ENCODE measurements around the gene OSTM1.

The OSTM1 gene

GRCh38 chr6:108100003-108100402 is 25.5 kb upstream of the OSTM1 start:
- no peak for DNase-seq

GRCh38 chr6:108097882-108098281 is 23.3 kb upstream of the OSTM1 start:
- no peak for DNase-seq

- no peak for DNase-seq
These were observed 19.3 kb upstream of the OSTM1 start for GRCh38 chr6:108093781-108094300.

DNA sequence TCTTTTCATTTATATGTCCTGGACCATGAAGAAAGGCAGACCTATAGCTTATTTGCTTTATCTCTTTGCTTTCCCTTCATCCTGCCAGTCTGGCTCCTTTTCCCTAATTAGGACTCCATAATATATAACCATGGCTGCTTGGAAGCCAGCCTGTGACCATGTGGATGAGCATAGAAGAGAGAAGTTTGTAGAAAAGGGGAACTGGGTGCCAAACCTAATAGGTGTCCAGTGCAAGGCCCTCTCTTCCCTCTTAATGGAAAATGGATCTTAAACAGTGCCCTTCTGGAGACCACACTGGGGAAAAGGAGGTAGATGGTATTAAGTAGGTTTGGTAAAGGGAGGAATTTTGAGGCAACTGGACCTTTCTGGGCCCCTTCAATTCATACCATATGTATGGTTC is 16.7 kb upstream of the OSTM1 start:
- no peak for DNase-seq

DNA sequence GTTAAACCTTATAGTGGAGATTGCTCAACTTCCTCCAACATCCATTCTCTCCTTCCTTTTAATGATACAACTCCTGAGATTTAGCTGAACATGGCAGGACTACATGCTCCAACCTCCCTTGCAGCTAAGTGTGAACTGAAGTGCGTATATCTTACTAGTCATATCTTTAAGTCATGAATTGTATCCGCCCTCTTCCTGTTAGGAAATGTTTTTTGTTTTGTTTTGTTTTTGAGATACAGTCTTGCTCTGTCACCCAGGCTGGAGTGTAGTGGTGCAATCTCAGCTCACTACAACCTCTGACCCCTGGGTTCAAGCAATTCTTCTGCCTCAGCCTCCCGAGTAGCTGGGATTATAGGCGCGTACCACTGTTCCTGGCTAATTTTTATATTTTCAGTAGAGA is 8.8 kb upstream of the OSTM1 start:
- DNase-seq = no peak

- no peak for DNase-seq
These were observed 8.0 kb upstream of the OSTM1 start for GRCh38 chr6:108082539-108082938.

DNA sequence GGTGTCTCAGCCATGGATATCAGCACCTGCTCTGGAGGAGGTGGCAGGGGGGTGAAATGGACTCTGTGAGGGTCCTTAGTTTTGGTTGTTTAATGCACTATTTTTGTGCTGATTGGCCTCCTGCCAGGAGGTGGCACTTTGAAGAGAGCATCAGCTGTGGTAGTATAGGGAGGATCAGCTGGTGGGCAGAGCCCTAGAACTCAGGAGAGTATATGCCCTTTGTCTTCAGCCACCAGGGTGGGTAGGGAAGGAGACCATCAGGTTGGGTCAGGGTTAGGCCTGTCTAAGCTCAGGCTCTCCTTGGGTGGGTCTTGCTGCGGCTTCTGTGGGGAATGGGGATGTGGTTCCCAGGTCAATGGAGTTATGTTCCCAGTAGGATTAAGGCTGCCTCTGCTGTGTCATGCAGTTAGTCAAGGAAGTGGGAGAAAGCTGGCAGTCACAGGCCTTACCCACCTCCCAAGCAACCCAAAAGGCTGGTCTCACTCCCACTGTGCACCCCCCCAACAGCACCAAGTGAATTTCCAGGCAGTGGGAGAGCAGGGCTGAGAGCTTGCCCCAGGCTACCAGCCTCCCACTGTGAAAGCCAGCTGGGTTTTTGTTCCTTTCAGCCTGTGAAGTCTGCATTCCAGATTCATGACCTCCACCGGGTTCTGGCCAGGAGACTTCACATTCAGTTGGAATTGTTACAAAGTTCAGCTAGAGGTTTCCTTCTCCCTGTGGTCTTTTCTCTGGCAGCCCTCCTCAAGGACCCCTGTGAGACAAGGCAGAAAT is 5.7 kb upstream of the OSTM1 start:
- DNase-seq = no peak

DNA sequence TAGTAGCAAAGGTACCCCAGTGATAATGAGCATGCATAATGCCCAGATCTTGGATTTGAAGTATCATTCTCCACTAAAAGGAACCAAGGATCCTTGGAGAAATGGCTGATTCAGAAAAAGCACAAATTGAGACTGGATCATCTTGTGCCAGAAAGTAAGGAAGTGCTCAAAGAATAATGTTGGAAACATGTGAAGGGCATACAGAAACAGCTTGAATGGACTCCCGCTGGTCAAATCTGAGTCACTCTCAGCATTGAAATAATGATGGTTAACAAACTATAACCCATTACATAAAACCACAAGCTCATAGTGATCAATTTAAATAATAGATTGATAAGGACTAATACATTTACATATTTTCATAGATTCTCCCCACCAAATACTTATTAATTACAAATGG is 3.6 kb upstream of the OSTM1 start:
- DNase-seq = no peak

DNA sequence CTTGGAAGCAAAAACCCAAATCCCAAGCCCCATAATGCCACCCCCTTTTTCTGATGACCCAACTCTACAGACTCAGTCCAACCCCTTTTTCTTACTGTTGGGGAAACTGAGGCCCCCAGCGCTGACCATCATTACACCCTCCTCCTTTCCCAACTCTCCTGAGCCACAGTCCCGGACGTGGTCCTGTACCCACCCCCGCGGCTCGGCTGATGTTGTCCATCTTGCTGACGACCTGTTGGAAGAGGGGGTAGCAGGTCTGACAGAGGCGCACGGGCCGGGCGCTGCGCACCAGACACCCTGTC is 533 bp downstream of the OSTM1 start:
- no peak for DNase-seq

GRCh38 chr6:108071736-108072276 is 2.7 kb downstream of the OSTM1 start:
- no peak for DNase-seq

DNA sequence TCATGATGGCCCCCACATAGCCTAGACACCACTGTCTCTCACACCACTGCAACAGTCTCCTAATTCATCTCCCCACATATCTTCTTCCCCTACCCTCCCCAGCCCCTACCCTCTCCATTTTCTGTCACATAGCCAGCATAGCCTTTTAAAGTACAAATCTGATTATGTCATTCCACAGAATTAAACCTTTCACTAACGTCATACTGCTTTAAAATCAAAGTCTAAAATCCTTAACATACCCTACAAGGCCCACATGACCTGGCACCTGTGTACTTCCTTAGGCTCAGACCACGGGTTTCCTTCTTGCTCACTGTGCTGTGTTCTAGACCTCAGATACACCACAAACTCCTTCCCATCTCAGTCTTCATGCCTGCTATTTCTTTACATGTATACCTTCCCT is 5.9 kb downstream of the OSTM1 start:
- no peak for DNase-seq

DNA sequence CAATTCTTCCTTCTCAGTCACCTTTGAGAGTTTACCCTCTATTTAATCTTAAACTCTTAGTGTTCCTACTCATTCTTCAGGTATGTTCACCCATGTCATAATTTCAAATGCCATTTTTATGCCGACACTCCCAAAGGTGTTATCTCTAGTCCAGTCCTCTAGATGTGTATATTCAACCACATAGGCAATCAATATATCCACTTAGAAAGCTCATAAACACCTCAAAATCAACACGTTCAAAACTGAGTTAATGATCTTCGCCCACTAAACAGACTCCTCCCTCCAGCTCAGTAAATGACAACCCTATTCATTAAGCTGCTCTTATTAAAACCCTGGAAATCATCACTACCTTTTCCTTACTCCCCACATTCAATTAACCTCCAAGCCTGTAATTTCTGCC is 6.4 kb downstream of the OSTM1 start:
- DNase-seq = no peak

GRCh38 chr6:108052706-108053105 is 21.8 kb downstream of the OSTM1 start:
- DNase-seq = no peak

- no peak for DNase-seq
These were observed 23.1 kb downstream of the OSTM1 start for GRCh38 chr6:108051481-108051880.

GRCh38 chr6:108039681-108040080 is 34.9 kb downstream of the OSTM1 start:
- no peak for DNase-seq

DNA sequence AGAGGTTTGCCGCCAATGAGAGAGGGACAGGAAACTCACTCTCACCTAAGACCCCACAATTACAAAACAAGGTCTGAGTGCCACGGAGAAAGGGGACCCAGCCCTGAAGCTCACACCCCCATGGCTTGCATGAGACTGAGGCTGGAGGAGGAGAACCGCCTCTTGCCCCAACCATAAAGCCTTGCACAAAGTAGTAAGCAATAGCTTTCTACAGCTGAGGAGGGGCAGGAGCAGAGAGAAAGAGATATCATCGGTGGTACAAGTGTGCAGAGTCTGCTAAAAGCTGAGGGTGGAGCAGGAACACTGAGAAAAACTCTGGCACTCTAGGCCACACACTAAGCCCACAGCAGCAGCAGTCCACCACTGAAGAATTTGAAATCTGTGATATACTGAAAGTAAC is 37.7 kb downstream of the OSTM1 start:
- DNase-seq = no peak

DNA sequence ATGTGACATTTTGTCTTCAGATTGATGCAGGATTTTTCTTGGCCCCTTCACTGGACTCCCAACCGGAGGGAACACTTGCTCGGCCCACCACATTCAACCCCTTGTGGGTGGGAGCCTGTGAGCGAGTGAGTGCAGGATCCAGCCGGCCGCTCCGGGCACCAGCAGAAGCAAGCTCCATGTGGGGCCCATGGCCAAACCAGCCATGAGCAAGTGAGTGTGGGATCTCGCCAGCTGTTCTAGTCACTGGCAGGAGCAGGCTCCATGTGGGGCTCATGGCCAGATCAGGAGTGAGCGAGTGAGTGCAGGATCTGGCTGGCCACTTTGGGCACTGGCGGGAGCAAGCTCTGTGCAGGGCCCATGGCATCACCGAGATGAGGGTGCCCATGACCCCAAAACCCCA is 42.6 kb downstream of the OSTM1 start:
- DNase-seq = no peak

DNA sequence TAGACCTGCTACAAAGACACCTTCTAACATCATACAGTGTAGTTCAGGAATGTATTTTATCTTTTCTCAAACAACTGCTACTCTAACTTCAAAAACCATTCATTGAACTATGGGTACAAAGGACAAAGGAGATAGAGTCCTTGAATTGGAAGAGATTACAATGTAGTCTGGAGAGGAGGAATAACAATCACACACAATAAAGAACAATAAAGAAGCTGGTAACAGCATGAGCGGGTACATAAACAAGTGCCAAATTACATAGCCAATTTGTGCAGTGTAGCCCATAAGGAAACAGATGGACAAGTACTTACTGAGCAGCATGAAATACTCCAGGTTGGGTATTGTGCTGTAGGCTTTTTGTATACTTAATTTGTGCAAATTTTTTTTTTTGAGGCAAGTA is 44.3 kb downstream of the OSTM1 start:
- no peak for DNase-seq

DNA sequence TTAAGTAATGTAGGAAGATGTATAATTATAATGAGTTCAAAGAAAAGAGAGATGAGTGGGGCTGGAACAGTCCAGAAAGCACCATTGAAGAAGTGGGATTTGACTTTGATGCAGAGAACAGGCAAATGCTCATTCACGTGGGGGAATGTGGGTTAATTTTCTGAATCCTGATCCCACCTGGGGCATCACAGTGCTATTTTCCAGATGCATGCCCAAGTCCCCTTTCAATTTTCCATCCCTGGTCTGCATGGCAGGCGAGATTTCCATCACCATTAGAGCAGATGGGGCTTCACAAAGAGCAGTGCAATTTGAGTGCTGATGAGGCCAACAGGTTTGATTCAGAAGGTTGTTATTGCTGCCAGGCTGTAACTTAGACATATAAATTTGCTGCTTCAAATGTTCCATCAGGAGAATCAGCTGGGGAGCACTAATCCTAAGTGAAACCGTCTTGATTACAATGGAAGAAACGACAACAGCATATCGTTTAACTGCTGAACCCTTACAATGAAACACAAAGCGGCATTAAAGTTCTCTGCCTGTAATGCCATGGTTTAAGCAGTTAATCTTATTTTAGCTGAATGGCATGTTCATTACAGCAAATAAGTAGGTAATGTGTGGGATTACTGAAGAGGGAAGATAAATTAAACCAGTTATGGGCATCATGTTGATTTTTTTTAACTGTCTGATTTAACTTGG is 45.2 kb downstream of the OSTM1 start:
- no peak for DNase-seq

GRCh38 chr6:108027594-108027993 is 46.9 kb downstream of the OSTM1 start:
- no peak for DNase-seq

GRCh38 chr6:108027056-108027455 is 47.5 kb downstream of the OSTM1 start:
- no peak for DNase-seq

DNA sequence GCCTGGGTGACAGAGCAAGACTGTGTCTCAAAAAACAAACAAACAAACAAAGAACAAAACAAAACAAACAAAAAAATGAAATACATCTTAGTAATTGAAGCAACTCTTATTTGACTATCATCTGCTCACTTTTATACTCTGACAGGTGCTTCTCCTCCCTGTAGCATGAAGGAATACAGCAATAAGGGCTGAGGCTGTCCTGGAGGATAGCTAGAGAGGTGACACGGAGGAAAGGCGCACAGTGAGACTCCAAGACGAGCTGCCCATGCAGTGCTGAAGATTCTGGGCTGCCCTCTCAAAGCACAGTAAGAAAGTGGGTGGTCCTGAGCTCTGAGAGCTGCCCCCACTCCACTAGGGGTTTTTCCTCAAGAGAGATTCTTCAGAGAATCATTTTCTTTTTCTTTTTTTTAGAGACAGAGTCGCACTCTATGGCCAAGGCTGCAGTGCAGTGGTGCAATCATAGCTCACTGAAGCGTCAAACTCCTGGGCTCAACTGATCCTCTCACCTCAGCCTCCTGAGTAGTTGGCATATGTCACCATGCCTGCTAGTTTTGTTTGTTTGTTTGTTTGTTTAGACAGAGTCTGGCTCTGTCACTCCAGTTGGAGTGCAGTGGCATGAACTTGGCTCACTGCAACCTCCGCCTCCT is 50.0 kb downstream of the OSTM1 start:
- DNase-seq = no peak

GRCh38 chr6:108020472-108021116 is 53.9 kb downstream of the OSTM1 start:
- no peak for DNase-seq

Measured in activated gamma-delta T cell (primary cell).